GM23338 (cell line): ENCODE data around the gene LMF1.

Source experiments
- CTCF ChIP-seq, 2 experiments: fragments of 200-600 bp in 1 of 2; sonication (generic) in 1 of 2; conservative IDR thresholded peaks; 2 replicates each; pipeline versions ENCODE4 v1.5.1 to v1.6.1; 2016 to 2017; ENCODE audit warnings: antibody characterized with exemption in 2 of 2, low read depth in 2 of 2, mild to moderate bottlenecking in 2 of 2, moderate library complexity in 1 of 2
- EZH2 ChIP-seq: fragments of 200-600 bp; sonication (generic); IDR thresholded peaks from one replicate; pipeline ENCODE4 v1.8.0; 2017; ENCODE audit warnings: antibody characterized with exemption, mild to moderate bottlenecking, low read depth; ENCODE audit not compliant: unreplicated experiment
- EZH2phosphoT487 ChIP-seq: fragments of 200-600 bp; sonication (generic); IDR thresholded peaks from one replicate; pipeline ENCODE4 v1.8.1; 2018; ENCODE audit warnings: antibody characterized with exemption; ENCODE audit not compliant: unreplicated experiment
- NANOG ChIP-seq: IDR thresholded peaks from 2 replicates; pipeline ENCODE4 v1.6.1; 2016; ENCODE audit warnings: antibody characterized with exemption, borderline replicate concordance
- POLR2AphosphoS5 ChIP-seq: IDR thresholded peaks from 2 replicates; pipeline ENCODE4 v1.6.1; 2016; ENCODE audit warnings: antibody characterized with exemption, low read depth
- REST ChIP-seq: IDR thresholded peaks from one replicate; pipeline ENCODE4 v1.6.1; 2018; ENCODE audit warnings: antibody characterized with exemption; ENCODE audit not compliant: unreplicated experiment

DNA sequence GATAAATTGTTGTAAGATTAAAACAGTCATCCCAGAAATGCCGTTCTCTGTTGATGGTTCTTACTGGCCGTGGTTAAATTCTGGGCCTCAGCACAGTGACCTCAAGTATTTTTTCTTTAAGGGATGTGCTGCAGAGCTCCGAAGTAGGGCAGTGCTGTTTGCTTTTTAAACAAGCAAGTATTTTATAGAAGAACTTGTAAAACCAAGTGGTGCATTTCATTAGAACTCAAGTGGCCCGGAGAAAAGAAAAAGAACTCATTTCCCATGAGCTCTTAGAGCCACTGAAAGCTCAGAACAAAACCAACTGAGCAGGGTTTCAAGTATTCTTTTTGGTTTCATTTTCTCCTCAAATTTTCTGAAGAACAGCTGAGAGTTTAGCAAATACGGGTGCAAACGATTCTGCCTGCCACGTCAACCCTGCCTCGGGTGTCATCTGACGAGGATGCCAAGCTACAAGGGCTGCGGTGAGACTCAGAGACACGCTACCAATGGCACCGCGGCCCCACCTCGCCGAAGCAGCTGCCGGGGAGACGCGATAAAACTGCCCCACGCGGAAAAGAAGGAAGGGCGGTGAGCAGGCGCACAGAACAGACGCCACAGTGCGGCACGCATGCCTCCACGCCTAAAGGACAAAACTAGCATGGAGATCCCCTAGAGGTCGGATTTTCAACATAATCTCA lies 6.3 kb downstream of the LMF1 start:
- TF ChIP-seq CTCF (conservative IDR thresholded peaks at IDR 0.05; ENCODE audit: low read depth in 2 of 2) (no peak), REST (no peak), POLR2AphosphoS5 (no peak), EZH2phosphoT487 (no peak), EZH2 (no peak), NANOG (no peak)
